Stimulated activated CD4-positive, alpha-beta T cell treated with anti-CD3 and anti-CD28 coated beads, Interleukin-1b, Interleukin-23, amount 100 ng/mL, for 48 hours (primary cell): ENCODE results near the gene C1QTNF6.

Source experiments
- DNase-seq: peaks from one replicate; pipeline ENCODE4 v3.0.0-alpha.2; 2020

The C1QTNF6 gene

DNA sequence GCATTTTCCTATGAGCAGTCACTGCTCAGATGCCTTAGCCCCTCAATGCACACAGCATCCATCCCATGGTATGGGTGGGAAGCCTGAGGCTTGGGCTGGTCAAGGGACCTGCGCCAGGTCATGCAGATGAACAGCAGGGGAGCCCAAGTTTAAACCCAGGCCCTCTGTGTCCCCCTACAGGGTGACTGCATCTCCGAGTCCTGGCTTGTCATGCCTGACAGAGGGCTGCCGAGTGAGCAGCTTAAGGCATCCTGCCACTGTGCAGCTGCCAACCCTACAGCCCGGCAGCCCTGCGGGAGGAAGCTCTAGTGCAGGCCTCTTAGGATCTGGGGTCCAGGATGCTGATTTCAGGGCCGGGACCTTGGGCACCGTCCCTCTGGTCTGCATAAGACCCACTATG, 48.3 kb downstream of the C1QTNF6 start:
- no peak for DNase-seq

DNA sequence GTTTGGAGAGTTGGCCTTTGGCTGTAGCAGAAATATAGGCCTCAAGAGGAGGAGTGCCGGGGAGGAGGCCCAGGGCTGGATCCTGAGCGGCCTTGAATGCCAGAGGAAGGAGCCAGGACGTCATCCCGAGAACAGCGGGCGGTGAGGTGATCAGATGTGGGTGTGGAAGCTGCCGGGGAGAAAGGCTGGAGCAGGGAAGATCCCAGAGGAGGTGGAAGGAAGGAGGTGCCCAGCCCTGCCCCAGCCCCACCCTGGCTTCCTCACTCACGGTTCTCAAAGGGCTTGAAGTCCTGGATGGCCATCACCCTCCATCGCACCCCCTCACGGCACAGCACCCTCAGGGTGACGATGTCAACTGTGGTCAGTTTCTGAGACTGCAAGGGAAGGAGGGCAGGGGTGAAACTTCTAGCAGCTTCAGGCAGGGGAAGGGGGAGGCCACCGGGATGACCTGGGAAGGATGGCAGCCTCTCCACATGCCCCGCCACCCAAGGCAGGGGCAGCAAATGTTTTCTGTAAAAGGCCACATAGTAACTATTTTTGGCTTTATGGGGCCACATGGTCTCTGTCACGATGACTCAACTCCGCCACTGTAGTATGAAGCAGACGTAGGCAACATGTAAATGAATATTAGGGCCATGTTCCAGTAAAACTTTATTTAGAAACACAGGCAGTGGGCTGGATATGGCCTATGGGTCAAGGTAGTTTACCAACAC, 49.0 kb downstream of the C1QTNF6 start:
- DNase-seq = no peak

DNA sequence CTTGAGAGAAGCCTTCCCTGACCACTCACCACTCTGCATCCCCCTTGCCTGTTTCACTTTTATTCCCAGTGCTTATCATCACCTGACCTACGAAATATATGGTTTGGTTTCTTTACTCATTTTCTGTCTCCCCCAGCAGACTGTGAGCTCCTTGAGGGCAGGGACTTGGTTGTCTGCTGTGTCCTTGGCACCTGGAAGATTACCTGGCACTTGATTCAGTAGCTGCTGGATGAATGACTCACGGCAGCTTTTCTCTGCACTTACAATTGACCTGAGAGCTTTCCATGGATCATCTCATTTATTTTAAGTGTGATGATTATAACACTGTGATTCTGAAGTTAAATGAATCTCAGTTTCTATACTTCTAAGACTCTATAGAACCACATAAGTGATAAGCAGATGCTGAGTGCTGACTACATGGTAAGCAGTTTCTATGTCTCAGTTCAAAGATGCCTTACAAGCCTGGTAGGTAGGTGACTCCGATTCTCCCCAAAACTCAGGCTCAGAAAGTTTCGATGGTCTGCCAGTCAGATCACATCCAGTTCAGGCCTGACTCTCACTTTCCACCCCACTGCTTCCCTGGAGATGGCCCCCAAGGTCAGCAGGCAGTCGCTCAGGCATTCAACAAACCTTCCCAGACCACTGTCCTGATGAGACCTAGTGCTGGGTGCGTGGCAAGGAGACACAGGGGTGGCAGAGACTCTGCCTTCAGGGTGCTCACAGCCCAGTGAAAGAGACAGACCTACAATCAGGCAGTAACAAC, 50.0 kb downstream of the C1QTNF6 start:
- peak; percentile 74 for DNase-seq

DNA sequence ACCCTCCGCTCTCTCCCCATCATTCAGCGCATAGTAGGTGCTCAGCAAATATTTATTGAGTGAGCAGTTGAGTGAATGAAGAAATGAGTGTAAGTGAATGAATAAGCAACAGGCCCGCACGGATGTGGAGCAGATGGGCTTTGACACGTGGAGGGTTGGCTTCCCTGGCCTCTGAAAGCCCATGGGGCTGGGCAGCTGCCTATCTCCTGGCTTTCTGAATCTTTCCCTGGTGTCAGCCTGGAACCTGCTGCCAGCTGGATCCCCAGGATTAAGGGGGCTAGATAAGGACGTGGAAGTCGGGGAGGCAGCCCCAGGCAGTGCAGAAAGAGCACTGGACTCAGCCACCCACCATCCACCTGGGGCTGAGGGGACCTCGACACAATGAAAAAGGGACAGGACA, 50.9 kb downstream of the C1QTNF6 start:
- no peak for DNase-seq

DNA sequence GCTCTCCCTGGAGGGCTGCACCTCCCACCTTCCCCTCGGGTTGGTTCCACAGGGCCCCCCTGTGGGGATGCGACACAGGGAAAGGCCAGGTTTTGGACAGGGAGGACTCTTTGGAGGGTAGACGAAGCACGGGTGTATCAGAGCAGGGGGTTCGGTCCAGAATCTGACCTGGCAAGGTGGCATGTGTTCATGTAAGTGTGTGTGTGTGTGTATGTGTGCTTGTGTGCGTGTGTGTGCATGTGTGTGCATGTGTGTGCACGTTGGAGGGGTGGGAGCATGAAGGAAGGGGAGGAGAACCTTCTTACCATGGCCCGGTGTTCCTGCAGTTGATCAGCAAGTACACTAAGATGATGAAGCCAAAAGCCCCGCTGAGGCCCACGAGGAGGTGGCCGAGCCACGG, 53.0 kb downstream of the C1QTNF6 start:
- no peak for DNase-seq

DNA sequence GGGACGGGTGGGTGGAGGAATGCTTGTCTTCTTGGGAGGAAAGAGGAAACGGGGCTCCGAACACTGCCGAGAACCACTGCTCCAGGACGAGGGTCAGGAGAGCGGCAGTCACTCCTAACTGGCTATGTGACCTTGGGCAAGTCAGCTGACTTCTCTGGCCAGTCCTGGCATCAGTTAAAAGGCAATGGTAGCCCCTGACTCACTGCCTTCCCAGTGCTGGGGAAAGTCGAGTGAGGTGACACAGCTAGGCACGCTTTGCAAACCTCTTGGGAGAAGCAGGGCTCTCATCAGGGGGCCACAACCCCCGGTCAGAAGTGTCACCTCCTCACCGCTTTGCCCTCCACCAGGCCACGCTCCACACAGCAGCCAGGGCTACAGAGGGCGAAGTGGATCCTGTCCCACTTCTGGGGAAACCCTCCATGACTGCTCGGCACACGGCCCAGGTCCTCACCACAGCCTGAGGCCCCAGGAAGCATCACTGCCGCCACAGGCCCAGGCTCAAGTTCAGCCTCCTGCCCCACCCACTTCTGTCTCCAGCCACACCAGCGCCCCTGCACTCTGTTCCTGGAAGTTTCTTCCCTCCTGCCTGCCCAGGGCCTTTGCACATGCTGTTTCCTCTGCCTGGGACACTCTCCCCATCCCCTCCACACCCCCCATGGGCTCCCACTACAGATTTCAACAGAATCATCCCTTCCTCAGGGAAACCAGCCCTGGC, 54.6 kb downstream of the C1QTNF6 start:
- no peak for DNase-seq

DNA sequence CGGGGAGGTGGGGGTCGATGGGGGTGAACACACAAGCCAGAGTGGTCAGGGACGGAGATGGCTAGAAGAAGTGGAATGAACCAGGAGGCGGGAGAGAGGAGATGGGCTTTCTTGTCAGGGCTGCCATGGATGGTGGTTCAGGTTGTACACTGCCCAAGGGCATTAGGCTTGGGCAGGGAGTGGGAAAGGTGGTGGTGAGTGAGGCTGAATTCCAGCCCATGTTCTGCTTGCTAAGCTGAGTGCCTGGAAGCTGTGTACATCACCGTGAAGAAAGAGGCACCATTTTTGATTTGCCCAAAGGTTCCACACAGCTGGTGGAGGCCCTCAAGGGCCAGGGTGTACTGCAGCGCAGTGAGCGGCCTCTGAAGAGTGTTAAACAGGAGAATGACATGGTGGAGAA, 55.3 kb downstream of the C1QTNF6 start:
- no peak for DNase-seq
